T-helper 1 cell treated with Interleukin-12 subunit alpha and Interleukin-12 subunit beta and Interleukin-4 antibody, amounts not matched to agents 30 ng/mL and 1 ng/mL, for 36 hours (primary cell): ENCODE measurements around the gene PHF3. TPM values are rescaled to one million over a fixed set of nuclear protein-coding genes. Genes with fewer than 3 reads are reported as not detected.
"Not testable (repeated sequence)": the region's sequence is repeated elsewhere in the genome, so short reads cannot be mapped to it uniquely, and the experiment has no call there.

ENCODE experiments used
- intact Hi-C: fragments of 100-400 bp; cut with micrococcal nuclease; formaldehyde crosslinking; loops from one replicate; pipeline ENCODE4 v1.15.1; 2024
- total RNA-seq: library from RNA; stranded (reverse); gene quantifications from 2 replicates; pipeline ENCODE4 v1.2.3, GENCODE V29; 2022

The PHF3 gene
- total RNA-seq, 1 donor from 2014 or later: 51.8 TPM

GRCh38 chr6:63706630-63707029, 71.0 kb downstream of the PHF3 start:
- intact Hi-C loops: loop anchor here (2.0 to 5.0 kb wide), 2 partner anchors 108 to 129 kb away; no protein-coding TSS in a partner anchor

- intact Hi-C loops: loop anchor here (5.0 kb wide), 1 partner anchor 131 kb away; no protein-coding TSS in a partner anchor
These were observed 73.0 kb downstream of the PHF3 start for GRCh38 chr6:63708631-63709030.

GRCh38 chr6:63709148-63709547, 73.5 kb downstream of the PHF3 start:
- intact Hi-C loops: loop anchor here (5.0 kb wide), 1 partner anchor 132 kb away; no protein-coding TSS in a partner anchor

GRCh38 chr6:63713332-63713731, 77.7 kb downstream of the PHF3 start:
- intact Hi-C loops: no loop called here

- intact Hi-C loops: no loop called here
These were observed 78.5 kb downstream of the PHF3 start for GRCh38 chr6:63714091-63714490.

- intact Hi-C loops: loop anchor here (2.0 kb wide), 1 partner anchor 13 kb away; no protein-coding TSS in a partner anchor
These were observed 80.6 kb downstream of the PHF3 start for GRCh38 chr6:63716169-63716568.

- intact Hi-C loops: no loop called here
These were observed 85.6 kb downstream of the PHF3 start for GRCh38 chr6:63721181-63721580.

GRCh38 chr6:63724721-63725120, 89.1 kb downstream of the PHF3 start:
- intact Hi-C loops: no loop called here

- intact Hi-C loops: no loop called here
These were observed 94.7 kb downstream of the PHF3 start for GRCh38 chr6:63730311-63730710.

GRCh38 chr6:63731930-63732329, 96.3 kb downstream of the PHF3 start:
- intact Hi-C loops: no loop called here

GRCh38 chr6:63732336-63732735, 96.7 kb downstream of the PHF3 start:
- intact Hi-C loops: no loop called here

- intact Hi-C loops: no loop called here
These were observed 99.3 kb downstream of the PHF3 start for GRCh38 chr6:63734923-63735322.

GRCh38 chr6:63738190-63738589, 102.6 kb downstream of the PHF3 start:
- intact Hi-C loops: not testable (repeated sequence)

GRCh38 chr6:63739094-63739687, 103.6 kb downstream of the PHF3 start:
- intact Hi-C loops: no loop called here

- intact Hi-C loops: no loop called here
These were observed 105.1 kb downstream of the PHF3 start for GRCh38 chr6:63740709-63741108.

GRCh38 chr6:63742060-63742459, 106.5 kb downstream of the PHF3 start:
- intact Hi-C loops: no loop called here

GRCh38 chr6:63743691-63744090, 108.1 kb downstream of the PHF3 start:
- intact Hi-C loops: no loop called here

GRCh38 chr6:63744810-63745209, 109.2 kb downstream of the PHF3 start:
- intact Hi-C loops: no loop called here

- intact Hi-C loops: no loop called here
These were observed 110.2 kb downstream of the PHF3 start for GRCh38 chr6:63745784-63746183.

GRCh38 chr6:63750400-63750799, 114.8 kb downstream of the PHF3 start:
- intact Hi-C loops: no loop called here

- intact Hi-C loops: not testable (repeated sequence)
These were observed 121.7 kb downstream of the PHF3 start for GRCh38 chr6:63757275-63757674.

- intact Hi-C loops: no loop called here
These were observed 122.2 kb downstream of the PHF3 start for GRCh38 chr6:63757826-63758225.

- intact Hi-C loops: loop anchor here (5.0 kb wide), 1 partner anchor 252 kb away; no protein-coding TSS in a partner anchor
These were observed 124.1 kb downstream of the PHF3 start for GRCh38 chr6:63759605-63760105.
